ENCODE measurements around the gene ZNF385B.

DNA sequence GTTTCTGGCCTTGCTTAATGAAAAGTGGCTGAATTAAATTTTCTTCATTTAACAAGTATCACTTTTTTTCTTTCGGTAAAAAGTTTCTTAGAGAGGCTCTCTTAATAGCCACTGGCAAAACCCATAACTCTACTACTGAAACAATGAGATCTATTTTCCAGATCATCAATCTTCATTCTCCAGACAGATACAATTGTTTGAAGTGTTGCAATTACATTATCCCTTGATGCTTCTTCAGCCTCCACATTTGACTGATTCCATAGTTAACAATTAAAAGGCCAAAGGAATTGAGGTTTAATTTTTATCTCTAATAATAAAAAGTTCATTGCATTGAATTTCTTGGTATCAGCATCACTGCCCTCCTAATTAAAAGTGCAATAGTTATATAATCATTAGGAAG, 176.3 kb downstream of the ZNF385B start:
- TF ChIP-seq, protein P1, sequence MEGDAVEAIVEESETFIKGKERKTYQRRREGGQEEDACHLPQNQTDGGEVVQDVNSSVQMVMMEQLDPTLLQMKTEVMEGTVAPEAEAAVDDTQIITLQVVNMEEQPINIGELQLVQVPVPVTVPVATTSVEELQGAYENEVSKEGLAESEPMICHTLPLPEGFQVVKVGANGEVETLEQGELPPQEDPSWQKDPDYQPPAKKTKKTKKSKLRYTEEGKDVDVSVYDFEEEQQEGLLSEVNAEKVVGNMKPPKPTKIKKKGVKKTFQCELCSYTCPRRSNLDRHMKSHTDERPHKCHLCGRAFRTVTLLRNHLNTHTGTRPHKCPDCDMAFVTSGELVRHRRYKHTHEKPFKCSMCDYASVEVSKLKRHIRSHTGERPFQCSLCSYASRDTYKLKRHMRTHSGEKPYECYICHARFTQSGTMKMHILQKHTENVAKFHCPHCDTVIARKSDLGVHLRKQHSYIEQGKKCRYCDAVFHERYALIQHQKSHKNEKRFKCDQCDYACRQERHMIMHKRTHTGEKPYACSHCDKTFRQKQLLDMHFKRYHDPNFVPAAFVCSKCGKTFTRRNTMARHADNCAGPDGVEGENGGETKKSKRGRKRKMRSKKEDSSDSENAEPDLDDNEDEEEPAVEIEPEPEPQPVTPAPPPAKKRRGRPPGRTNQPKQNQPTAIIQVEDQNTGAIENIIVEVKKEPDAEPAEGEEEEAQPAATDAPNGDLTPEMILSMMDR (IDR thresholded peaks at IDR 0.05; ENCODE audit: borderline replicate concordance, extremely low read depth, low read length, poor library complexity, severe bottlenecking): no peak
- no peak for TF ChIP-seq EZH2 (IDR thresholded peaks at IDR 0.05; ENCODE audit: borderline replicate concordance, low read depth, low read length, severe bottlenecking)

Measured in DND-41 (cell line).